ENCODE results near the gene BDNF. TPM values are rescaled to one million over a fixed set of nuclear protein-coding genes. Genes with fewer than 3 reads are reported as not detected.
"Not testable (repeated sequence)": the region's sequence is repeated elsewhere in the genome, so short reads cannot be mapped to it uniquely, and the experiment has no call there.

The BDNF gene
- polyA plus RNA-seq, 1 donor (not counting 4 experiments of a cell fraction or from before 2014, with no cell fraction given) = 0.35 TPM

- H3K36me3 ChIP-seq (ENCODE audit: control insufficient read depth in 2 of 2, extremely low read depth in 1 of 2, insufficient read depth in 2 of 2, low read length in 2 of 2); H2AFZ ChIP-seq (ENCODE audit: control insufficient read depth, low read length); H3K4me2 ChIP-seq (ENCODE audit: control insufficient read depth, extremely low read depth, insufficient read depth, low read depth, low read length); DNase-seq (ENCODE audit: low read depth, low spot score); H3K9ac ChIP-seq (ENCODE audit: control insufficient read depth, extremely low read depth, insufficient read depth, low read length); dilution Hi-C loops (cut with MboI; ENCODE audit: extremely low pct_ligation_motif_present, low sequenced_read_pairs); H3K27ac ChIP-seq (ENCODE audit: control insufficient read depth, insufficient read depth, low read length); H3K9me1 ChIP-seq (ENCODE audit: control insufficient read depth, extremely low read depth, insufficient read depth, low read length); H3K27me3 ChIP-seq (ENCODE audit: control insufficient read depth, extremely low read depth, insufficient read depth, low read length); FAIRE-seq; H3K4me3 ChIP-seq (ENCODE audit: control insufficient read depth in 2 of 3, extremely low read depth in 1 of 3, insufficient read depth in 2 of 3, low read depth in 1 of 3, low read length in 3 of 3); H3K4me1 ChIP-seq (ENCODE audit: control insufficient read depth, extremely low read depth, insufficient read depth, low read length); H4K20me1 ChIP-seq (ENCODE audit: control insufficient read depth, extremely low read depth, insufficient read depth, low read length); H3K79me2 ChIP-seq (ENCODE audit: control insufficient read depth, insufficient read depth, low read length); H3K9me3 ChIP-seq (ENCODE audit: control insufficient read depth, low read depth, low read length): not testable (repeated sequence)
Measured at GRCh38 chr11:27629023-27629422, 71.2 kb downstream of the BDNF start.

DNA sequence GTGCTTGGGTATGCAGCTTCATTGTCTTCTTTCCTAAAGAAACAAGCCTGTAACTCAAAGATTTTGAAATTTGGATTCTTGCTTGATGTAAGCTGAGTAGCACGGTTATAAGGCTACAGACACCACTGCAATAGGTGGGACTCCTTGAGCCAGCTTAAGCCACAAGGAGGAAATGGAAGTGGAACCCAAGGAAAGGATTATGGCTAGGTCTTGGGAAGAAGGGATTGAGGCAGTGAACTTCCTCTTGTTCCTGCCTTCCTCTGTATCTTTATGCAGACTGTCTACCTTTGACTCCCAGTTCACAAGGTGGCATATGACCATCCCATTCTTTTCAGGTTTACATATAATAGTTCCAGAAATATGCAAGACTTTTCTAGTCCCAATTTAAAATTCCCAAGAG, 72.3 kb downstream of the BDNF start:
- H4K20me1 ChIP-seq (ENCODE audit: control insufficient read depth, extremely low read depth, insufficient read depth, low read length) = no peaks in the 10 kb centered on the region
- no peak overlapping the region for H2AFZ ChIP-seq (ENCODE audit: control insufficient read depth, low read length)
- H3K27ac ChIP-seq (ENCODE audit: control insufficient read depth, insufficient read depth, low read length) = no peak overlapping the region
- DNase-seq (ENCODE audit: low read depth, low spot score) (no peak), FAIRE-seq (no peak)
- dilution Hi-C loops (cut with MboI; ENCODE audit: extremely low pct_ligation_motif_present, low sequenced_read_pairs) = no loop called here
- H3K4me3 ChIP-seq (ENCODE audit: control insufficient read depth in 2 of 3, extremely low read depth in 1 of 3, insufficient read depth in 2 of 3, low read depth in 1 of 3, low read length in 3 of 3) = no peak overlapping the region
- TF ChIP-seq, protein P1, sequence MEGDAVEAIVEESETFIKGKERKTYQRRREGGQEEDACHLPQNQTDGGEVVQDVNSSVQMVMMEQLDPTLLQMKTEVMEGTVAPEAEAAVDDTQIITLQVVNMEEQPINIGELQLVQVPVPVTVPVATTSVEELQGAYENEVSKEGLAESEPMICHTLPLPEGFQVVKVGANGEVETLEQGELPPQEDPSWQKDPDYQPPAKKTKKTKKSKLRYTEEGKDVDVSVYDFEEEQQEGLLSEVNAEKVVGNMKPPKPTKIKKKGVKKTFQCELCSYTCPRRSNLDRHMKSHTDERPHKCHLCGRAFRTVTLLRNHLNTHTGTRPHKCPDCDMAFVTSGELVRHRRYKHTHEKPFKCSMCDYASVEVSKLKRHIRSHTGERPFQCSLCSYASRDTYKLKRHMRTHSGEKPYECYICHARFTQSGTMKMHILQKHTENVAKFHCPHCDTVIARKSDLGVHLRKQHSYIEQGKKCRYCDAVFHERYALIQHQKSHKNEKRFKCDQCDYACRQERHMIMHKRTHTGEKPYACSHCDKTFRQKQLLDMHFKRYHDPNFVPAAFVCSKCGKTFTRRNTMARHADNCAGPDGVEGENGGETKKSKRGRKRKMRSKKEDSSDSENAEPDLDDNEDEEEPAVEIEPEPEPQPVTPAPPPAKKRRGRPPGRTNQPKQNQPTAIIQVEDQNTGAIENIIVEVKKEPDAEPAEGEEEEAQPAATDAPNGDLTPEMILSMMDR (optimal IDR thresholded peaks at IDR 0.05 in 1 of 3, IDR thresholded peaks at IDR 0.05 in 1 of 3, conservative IDR thresholded peaks at IDR 0.05 in 1 of 3; ENCODE audit: extremely low read depth in 1 of 3, insufficient read depth in 2 of 3, low read length in 3 of 3) = no peak
- no peak for TF ChIP-seq EZH2 (IDR thresholded peaks at IDR 0.05; ENCODE audit: low read length)
- H3K9me3 ChIP-seq (ENCODE audit: control insufficient read depth, low read depth, low read length) = no peaks in the 10 kb centered on the region
- no peaks in the 10 kb centered on the region for H3K79me2 ChIP-seq (ENCODE audit: control insufficient read depth, insufficient read depth, low read length)
- H3K27me3 ChIP-seq (ENCODE audit: control insufficient read depth, extremely low read depth, insufficient read depth, low read length) = no peaks in the 10 kb centered on the region
- no peak overlapping the region for H3K4me2 ChIP-seq (ENCODE audit: control insufficient read depth, extremely low read depth, insufficient read depth, low read depth, low read length)
- no peaks in the 10 kb centered on the region for H3K9me1 ChIP-seq (ENCODE audit: control insufficient read depth, extremely low read depth, insufficient read depth, low read length)
- H3K9ac ChIP-seq (ENCODE audit: control insufficient read depth, extremely low read depth, insufficient read depth, low read length) = no peak overlapping the region
- H3K36me3 ChIP-seq (ENCODE audit: control insufficient read depth in 2 of 2, extremely low read depth in 1 of 2, insufficient read depth in 2 of 2, low read length in 2 of 2) = no peaks in the 10 kb centered on the region
- H3K4me1 ChIP-seq (ENCODE audit: control insufficient read depth, extremely low read depth, insufficient read depth, low read length) = no peaks in the 10 kb centered on the region

DNA sequence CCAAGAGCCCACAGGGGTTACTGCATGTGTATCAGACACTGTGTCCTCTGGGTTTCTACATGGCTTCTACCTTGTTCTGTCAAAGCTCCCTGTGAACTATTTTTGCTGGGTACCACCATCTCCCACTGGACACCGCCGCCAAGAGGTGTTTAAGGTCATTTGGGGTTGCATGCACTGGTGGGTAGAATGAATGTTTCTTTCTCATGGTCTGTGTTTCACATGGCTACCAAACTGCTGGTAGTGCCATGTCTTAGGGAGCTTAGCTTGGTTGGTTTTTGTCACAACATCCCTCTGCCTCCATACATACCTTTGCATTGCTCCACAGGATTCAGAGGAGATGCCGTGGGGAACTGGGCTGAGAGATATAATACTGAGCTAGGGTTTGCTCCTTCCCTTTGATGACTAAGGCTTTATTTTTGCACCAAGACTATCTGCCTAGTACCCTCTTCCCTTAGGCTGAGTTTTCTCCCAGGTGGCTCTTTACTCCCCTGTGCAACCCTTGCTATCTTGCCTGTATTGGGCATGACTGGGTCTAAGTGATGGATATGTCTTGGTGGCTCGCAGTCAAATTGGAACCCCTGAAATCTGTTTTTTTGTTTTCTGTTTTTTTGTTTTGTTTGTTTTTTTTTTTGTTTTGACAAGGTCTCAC, 73.2 kb downstream of the BDNF start:
- Histone ChIP-seq H4K20me1 (ENCODE audit: control insufficient read depth, extremely low read depth, insufficient read depth, low read length) (no peaks in the 10 kb centered on the region), H3K4me1 (ENCODE audit: control insufficient read depth, extremely low read depth, insufficient read depth, low read length) (no peaks in the 10 kb centered on the region), H3K36me3 (ENCODE audit: control insufficient read depth in 2 of 2, extremely low read depth in 1 of 2, insufficient read depth in 2 of 2, low read length in 2 of 2) (no peaks in the 10 kb centered on the region), H3K9me3 (ENCODE audit: control insufficient read depth, low read depth, low read length) (no peaks in the 10 kb centered on the region), H3K4me2 (ENCODE audit: control insufficient read depth, extremely low read depth, insufficient read depth, low read depth, low read length) (no peak overlapping the region), H3K79me2 (ENCODE audit: control insufficient read depth, insufficient read depth, low read length) (no peaks in the 10 kb centered on the region), H2AFZ (ENCODE audit: control insufficient read depth, low read length) (no peak overlapping the region), H3K27me3 (ENCODE audit: control insufficient read depth, extremely low read depth, insufficient read depth, low read length) (no peaks in the 10 kb centered on the region), H3K9ac (ENCODE audit: control insufficient read depth, extremely low read depth, insufficient read depth, low read length) (no peak overlapping the region), H3K4me3 (ENCODE audit: control insufficient read depth in 2 of 3, extremely low read depth in 1 of 3, insufficient read depth in 2 of 3, low read depth in 1 of 3, low read length in 3 of 3) (no peak overlapping the region), H3K9me1 (ENCODE audit: control insufficient read depth, extremely low read depth, insufficient read depth, low read length) (no peaks in the 10 kb centered on the region), H3K27ac (ENCODE audit: control insufficient read depth, insufficient read depth, low read length) (no peak overlapping the region)
- DNase-seq (ENCODE audit: low read depth, low spot score) (no peak), FAIRE-seq (no peak)
- dilution Hi-C loops (cut with MboI; ENCODE audit: extremely low pct_ligation_motif_present, low sequenced_read_pairs) = no loop called here
- TF ChIP-seq, protein P1 (optimal IDR thresholded peaks at IDR 0.05 in 1 of 3, IDR thresholded peaks at IDR 0.05 in 1 of 3, conservative IDR thresholded peaks at IDR 0.05 in 1 of 3; ENCODE audit: extremely low read depth in 1 of 3, insufficient read depth in 2 of 3, low read length in 3 of 3) = no peak
- TF ChIP-seq EZH2 (IDR thresholded peaks at IDR 0.05; ENCODE audit: low read length) = no peak
